NCI-H1092 (cell line): ENCODE results near the gene SLC6A17.

ENCODE experiments used
- DNase-seq: peaks from one replicate; lab custom pipeline; 2025; lab: John Stamatoyannopoulos, UW

The SLC6A17 gene

GRCh38 chr1:110242062-110242461, 91.8 kb downstream of the SLC6A17 start:
- no peak for DNase-seq

GRCh38 chr1:110242731-110243130, 92.4 kb downstream of the SLC6A17 start:
- DNase-seq = peak; percentile 34

- no peak for DNase-seq
Measured at GRCh38 chr1:110243146-110243545, 92.9 kb downstream of the SLC6A17 start.

GRCh38 chr1:110243574-110243973, 93.3 kb downstream of the SLC6A17 start:
- DNase-seq = peak; percentile 25

GRCh38 chr1:110245876-110246620, 95.8 kb downstream of the SLC6A17 start:
- DNase-seq = no peak

GRCh38 chr1:110248746-110249145, 98.5 kb downstream of the SLC6A17 start:
- no peak for DNase-seq

- DNase-seq = no peak
Measured at GRCh38 chr1:110249256-110249655, 99.0 kb downstream of the SLC6A17 start.

- DNase-seq = no peak
Measured at GRCh38 chr1:110250008-110250407, 99.7 kb downstream of the SLC6A17 start.

- DNase-seq = no peak
Measured at GRCh38 chr1:110250749-110251148, 100.5 kb downstream of the SLC6A17 start.
